GM12891 (cell line): ENCODE results near the gene EXPH5.

Experiments
- PAX5 ChIP-seq: IDR thresholded peaks from 2 replicates; pipeline ENCODE4 v1.6.1; 2011; ENCODE audit warnings: low read length, moderate library complexity, mild to moderate bottlenecking; ENCODE audit not compliant: insufficient read depth, severe bottlenecking
- POLR2A ChIP-seq: IDR thresholded peaks from 2 replicates; pipeline ENCODE4 v1.6.1; 2011; ENCODE audit warnings: low read depth, low read length, control low read depth
- TAF1 ChIP-seq: IDR thresholded peaks from 2 replicates; pipeline ENCODE4 v1.6.1; 2011; ENCODE audit warnings: low read depth, low read length, control low read depth

- TF ChIP-seq POLR2A (no peak), PAX5 (no peak), TAF1 (no peak)
Measured at GRCh38 chr11:108495326-108495725, 98.2 kb downstream of the EXPH5 start.
